HUES64 (cell line): ENCODE data around the gene XPC.
A peak's percentile ranks its signal among the peaks of the same experiment; 100 is the strongest.

Experiments
- H3K27ac ChIP-seq: 2 replicates; pipeline ENCODE4 v1.7.0; 2013; ENCODE audit warnings: low read depth, low read length, inconsistent platforms
- H3K27me3 ChIP-seq: 2 replicates; pipeline ENCODE4 v1.6.1; 2013; ENCODE audit warnings: mild to moderate bottlenecking, low read length; ENCODE audit not compliant: insufficient read depth
- H3K36me3 ChIP-seq: 2 replicates; pipeline ENCODE4 v1.6.1; 2013; ENCODE audit warnings: mild to moderate bottlenecking, low read length; ENCODE audit not compliant: insufficient read depth
- H3K4me1 ChIP-seq: 2 replicates; pipeline ENCODE4 v1.6.1; 2013; ENCODE audit warnings: mild to moderate bottlenecking, low read length, moderate library complexity; ENCODE audit not compliant: insufficient read depth
- H3K4me3 ChIP-seq: 2 replicates; pipeline ENCODE4 v1.5.1; 2013; ENCODE audit warnings: mild to moderate bottlenecking, low read length, moderate library complexity
- H3K9ac ChIP-seq: 2 replicates; pipeline ENCODE4 v1.6.1; 2013; ENCODE audit warnings: mild to moderate bottlenecking, low read depth, low read length
- H3K9me3 ChIP-seq: 2 replicates; pipeline ENCODE4 v1.6.1; 2013; ENCODE audit warnings: low read depth, low read length; ENCODE audit not compliant: insufficient read depth
- whole genome bisulfite sequencing: fragments of 150-250, 120-280 bp; methylation state at CpG from one replicate; pipeline ENCODE4 v1.1.7; 2013; ENCODE audit warnings: missing lambda C conversion rate; 5-methylcytosine and 5-hydroxymethylcytosine counted together

XPC gene

GRCh38 chr3:14186854-14187458, 8.6 kb upstream of the XPC start:
- Histone ChIP-seq H3K9me3 (no peaks in the 10 kb centered on the region), H3K36me3 (peaks cover 64% of the 10 kb centered on the region), H3K27me3 (no peaks in the 10 kb centered on the region), H3K27ac (no peak overlapping the region), H3K9ac (no peak overlapping the region), H3K4me1 (no peaks in the 10 kb centered on the region), H3K4me3 (no peak overlapping the region)
- 94% methylated on average over 5 of the region's 5 CpGs for WGBS

GRCh38 chr3:14183015-14183577, 4.7 kb upstream of the XPC start:
- Histone ChIP-seq H3K4me3 (no peak overlapping the region), H3K27me3 (no peaks in the 10 kb centered on the region), H3K36me3 (peaks cover 68% of the 10 kb centered on the region), H3K4me1 (peaks cover 7% of the 10 kb centered on the region; the same call in 1 of the 2 replicates), H3K9me3 (no peaks in the 10 kb centered on the region), H3K9ac (no peak overlapping the region), H3K27ac (no peak overlapping the region)
- WGBS = 70% methylated on average over 1 of the region's 2 CpGs

DNA sequence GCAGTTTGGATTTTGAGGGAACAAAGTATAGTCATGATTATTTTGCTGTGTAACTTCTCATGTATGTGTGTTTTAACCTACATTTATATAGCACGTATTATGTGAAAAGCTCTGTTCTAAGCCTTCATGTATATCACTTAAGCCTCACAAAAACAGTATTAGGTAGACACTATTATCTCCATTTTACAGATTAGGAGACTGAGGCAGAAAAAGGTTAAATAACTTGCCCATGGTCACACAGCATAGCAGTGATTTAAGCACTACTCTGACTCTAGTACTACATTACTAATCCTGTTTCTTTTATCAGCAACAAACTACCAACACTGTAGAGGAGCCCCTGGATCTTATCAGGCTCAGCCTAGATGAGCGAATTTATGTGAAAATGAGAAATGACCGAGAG, 2.9 kb upstream of the XPC start:
- H3K9me3 ChIP-seq = no peaks in the 10 kb centered on the region
- 100% methylated on average over 2 of the region's 3 CpGs for WGBS
- no peak overlapping the region for H3K27ac ChIP-seq
- peaks cover 51% of the 10 kb centered on the region for H3K36me3 ChIP-seq
- H3K4me1 ChIP-seq = peaks cover 17% of the 10 kb centered on the region
- H3K9ac ChIP-seq = no peak overlapping the region
- H3K27me3 ChIP-seq = no peaks in the 10 kb centered on the region
- H3K4me3 ChIP-seq = no peak overlapping the region

DNA sequence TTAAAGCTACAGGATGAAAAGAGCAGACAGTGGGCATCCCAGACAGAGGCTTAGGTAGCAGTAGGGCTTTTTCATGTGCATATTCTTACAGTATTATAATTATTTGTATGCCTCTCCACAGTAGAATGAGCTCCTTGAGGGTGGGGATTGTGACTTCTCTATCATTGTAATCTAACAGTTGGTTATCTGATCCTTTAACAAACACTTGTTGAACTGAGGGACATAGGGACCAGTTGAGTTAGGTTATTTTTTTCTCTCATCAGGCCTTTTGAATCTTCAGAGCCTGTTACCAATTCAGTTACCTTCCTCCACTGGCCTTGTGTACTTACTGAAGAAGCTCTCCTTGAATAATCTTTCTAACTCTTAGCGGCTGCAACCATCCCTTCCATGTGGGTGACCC, 1.4 kb upstream of the XPC start:
- Histone ChIP-seq H3K27me3 (no peaks in the 10 kb centered on the region), H3K4me1 (peaks cover 17% of the 10 kb centered on the region), H3K27ac (no peak overlapping the region), H3K9me3 (no peaks in the 10 kb centered on the region), H3K9ac (peak overlapping the region; percentile 93), H3K4me3 (peak overlapping the region; percentile 76), H3K36me3 (peaks cover 36% of the 10 kb centered on the region)
- WGBS = 94% methylated on average over 1 of the region's 1 CpG

DNA sequence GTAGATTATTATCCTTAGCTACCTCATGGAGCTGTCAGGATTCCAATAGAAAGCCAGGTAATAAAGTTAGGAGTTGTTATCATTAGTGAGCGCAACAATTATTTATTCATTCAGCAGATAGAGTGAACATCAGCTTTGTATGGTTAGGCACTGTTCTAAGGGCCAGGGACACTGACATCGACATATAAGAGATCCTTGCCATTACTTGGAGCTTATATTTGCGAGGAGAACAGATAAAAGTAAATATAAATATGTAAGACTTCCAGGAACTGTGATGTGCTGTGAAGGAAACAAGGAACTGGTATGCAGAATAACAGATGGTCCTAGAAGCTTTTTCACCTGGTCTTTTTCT, 689 bp upstream of the XPC start:
- 4% methylated on average over 3 of the region's 3 CpGs for WGBS

DNA sequence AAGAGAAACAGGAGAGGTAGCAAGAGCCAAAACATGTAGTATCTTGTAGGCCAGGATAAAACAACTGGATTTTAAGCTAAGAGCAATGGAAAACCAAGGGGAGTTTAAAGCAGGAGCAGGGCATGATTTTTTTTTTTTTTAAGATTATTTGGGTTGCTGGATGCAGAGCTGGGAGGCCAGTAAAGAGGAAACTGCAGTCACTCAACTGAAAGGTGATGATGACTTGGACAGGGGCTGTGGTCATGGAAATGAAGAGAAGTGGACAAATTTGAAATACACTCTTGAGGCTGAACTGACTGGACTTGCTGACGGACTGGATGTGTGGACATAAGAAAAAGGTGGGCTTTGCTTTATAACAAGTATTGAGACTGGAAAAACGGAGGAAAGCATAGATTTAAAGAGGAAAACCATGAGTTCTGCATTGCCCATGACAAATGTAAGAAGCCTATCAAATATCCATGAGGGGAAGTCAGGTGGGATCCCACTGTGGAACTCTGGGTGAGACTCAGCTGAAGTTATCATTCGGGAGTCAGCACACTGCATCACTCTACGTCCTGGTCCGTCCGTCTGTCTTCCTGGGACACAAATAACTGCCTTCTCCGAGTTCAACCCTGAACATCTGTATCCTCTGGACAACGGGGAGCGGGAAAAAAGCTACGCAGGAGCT, 688 bp downstream of the XPC start:
- Histone ChIP-seq H3K4me3 (peak overlapping the region; percentile 76), H3K27me3 (no peaks in the 10 kb centered on the region), H3K4me1 (peaks cover 17% of the 10 kb centered on the region), H3K27ac (peak overlapping the region; percentile 31; the same call in 1 of the 2 replicates), H3K36me3 (peaks cover 26% of the 10 kb centered on the region), H3K9ac (peak overlapping the region; percentile 93), H3K9me3 (no peaks in the 10 kb centered on the region)
- WGBS = 10% methylated on average over 10 of the region's 10 CpGs

More for the DNA sequence above, 689 bp upstream of the XPC start:
- Histone ChIP-seq H3K27ac (peak overlapping the region; percentile 65), H3K27me3 (no peaks in the 10 kb centered on the region), H3K9ac (peak overlapping the region; percentile 93), H3K4me3 (peak overlapping the region; percentile 76), H3K4me1 (peaks cover 17% of the 10 kb centered on the region), H3K36me3 (peaks cover 33% of the 10 kb centered on the region), H3K9me3 (no peaks in the 10 kb centered on the region)

DNA sequence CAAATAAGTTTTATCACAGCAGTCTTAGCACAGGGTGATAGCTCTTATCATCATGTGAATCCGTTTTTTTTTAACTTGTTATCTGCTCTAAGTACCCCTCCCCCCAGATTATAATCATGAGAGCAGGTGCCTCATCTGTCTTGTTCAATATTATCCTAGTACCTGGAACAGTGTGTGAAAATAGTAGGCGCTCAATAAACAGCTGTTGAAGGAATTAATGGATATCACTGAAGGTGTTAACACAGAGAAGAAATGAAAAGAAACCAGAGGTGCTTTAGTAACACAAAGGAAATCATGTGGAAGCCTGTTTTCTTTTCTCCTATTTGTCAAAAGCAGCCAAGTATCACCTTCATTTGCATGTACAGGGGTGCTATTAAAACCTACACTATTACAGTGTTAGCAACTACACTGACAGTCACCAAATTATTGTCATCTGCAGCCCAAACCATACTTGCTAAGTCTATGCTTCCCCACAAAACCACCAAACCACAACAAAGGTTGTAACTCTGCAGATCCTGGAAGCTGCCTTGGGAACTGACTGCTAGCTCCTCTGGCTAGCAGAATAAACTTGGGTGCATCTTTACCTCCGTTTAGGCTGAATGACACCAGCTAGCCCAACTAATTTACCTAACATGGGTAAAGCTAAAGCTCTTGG, 2.9 kb downstream of the XPC start:
- Histone ChIP-seq H3K27ac (no peak overlapping the region), H3K4me1 (peaks cover 17% of the 10 kb centered on the region), H3K9me3 (no peaks in the 10 kb centered on the region), H3K27me3 (no peaks in the 10 kb centered on the region), H3K36me3 (peaks cover 29% of the 10 kb centered on the region), H3K4me3 (no peak overlapping the region), H3K9ac (no peak overlapping the region)
- WGBS = 77% methylated on average over 3 of the region's 3 CpGs

- H3K4me1 ChIP-seq = peaks cover 11% of the 10 kb centered on the region
- H3K27ac ChIP-seq = no peak overlapping the region
- no peak overlapping the region for H3K4me3 ChIP-seq
- no peak overlapping the region for H3K9ac ChIP-seq
- peaks cover 39% of the 10 kb centered on the region for H3K36me3 ChIP-seq
- H3K27me3 ChIP-seq = no peaks in the 10 kb centered on the region
- no peaks in the 10 kb centered on the region for H3K9me3 ChIP-seq
- 100% methylated on average over 1 of the region's 2 CpGs for WGBS
These were observed 3.9 kb downstream of the XPC start for GRCh38 chr3:14174483-14174882.

DNA sequence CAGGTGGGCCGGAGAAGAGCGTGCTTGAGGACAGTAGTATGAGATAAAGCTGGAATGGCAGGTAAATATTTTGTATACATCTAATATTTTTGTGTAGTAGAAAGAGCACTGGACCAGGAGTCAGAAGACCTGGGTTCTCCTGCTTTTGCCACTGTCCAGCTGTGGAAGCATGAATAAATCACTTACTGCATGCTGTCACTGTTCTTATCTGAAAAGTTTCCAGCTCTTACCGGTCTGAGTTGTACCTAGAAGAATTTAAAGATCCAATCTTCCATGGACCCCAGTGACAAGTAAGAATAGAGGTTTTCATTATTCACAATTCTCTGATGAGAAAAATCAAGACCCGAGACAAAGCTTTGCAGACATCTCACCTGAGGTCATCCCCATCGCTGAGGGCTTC, 5.9 kb downstream of the XPC start:
- H3K27me3 ChIP-seq = no peaks in the 10 kb centered on the region
- H3K4me1 ChIP-seq = peaks cover 5% of the 10 kb centered on the region
- H3K9me3 ChIP-seq = no peaks in the 10 kb centered on the region
- no peak overlapping the region for H3K9ac ChIP-seq
- no peak overlapping the region for H3K4me3 ChIP-seq
- no peak overlapping the region for H3K27ac ChIP-seq
- 93% methylated on average over 5 of the region's 5 CpGs for WGBS
- H3K36me3 ChIP-seq = peaks cover 59% of the 10 kb centered on the region

DNA sequence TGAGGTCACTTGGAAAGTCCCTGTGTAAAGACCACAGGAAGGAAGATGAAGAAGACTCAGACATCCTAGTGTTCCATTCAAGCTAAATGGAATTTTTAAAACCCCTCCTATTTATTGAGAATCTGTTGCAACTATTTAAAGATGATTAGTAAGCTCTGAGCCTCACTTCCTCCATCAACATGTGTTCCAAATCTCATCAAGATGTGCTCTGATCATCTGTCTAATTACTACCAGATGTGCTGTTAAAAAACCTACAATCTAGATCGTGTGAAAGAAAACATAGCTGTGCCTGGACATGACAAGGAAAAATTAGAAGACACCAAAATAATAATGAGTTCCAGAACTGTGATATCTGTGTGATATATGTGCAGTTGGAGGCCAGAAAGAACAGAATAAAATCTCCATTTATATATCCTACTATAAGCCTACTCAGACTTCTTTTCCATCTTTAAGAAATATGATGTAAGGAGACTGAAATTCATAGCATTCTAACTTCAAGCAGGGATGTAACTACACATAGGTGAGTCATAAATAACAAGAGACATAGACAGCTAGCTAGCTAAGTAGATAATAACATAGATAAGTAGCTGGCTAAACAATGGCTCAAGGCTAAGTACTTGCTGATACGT, 7.8 kb downstream of the XPC start:
- Histone ChIP-seq H3K9ac (no peak overlapping the region), H3K4me3 (no peak overlapping the region), H3K27me3 (no peaks in the 10 kb centered on the region), H3K9me3 (no peaks in the 10 kb centered on the region), H3K4me1 (no peaks in the 10 kb centered on the region), H3K36me3 (peaks cover 76% of the 10 kb centered on the region), H3K27ac (no peak overlapping the region)
- 91% methylated on average over 1 of the region's 2 CpGs for WGBS

- no peak overlapping the region for H3K4me3 ChIP-seq
- H3K9me3 ChIP-seq = no peaks in the 10 kb centered on the region
- H3K9ac ChIP-seq = no peak overlapping the region
- H3K27me3 ChIP-seq = no peaks in the 10 kb centered on the region
- no peaks in the 10 kb centered on the region for H3K4me1 ChIP-seq
- no peak overlapping the region for H3K27ac ChIP-seq
- peaks cover 84% of the 10 kb centered on the region for H3K36me3 ChIP-seq
These were observed 8.5 kb downstream of the XPC start for GRCh38 chr3:14169871-14170270.
